Heart left ventricle (tissue), 16 donors: ENCODE data around the gene SLC2A4. TPM values are rescaled to one million over a fixed set of nuclear protein-coding genes. Genes with fewer than 3 reads are reported as not detected.
A peak's percentile ranks its signal among the peaks of the same experiment; 100 is the strongest.

ENCODE experiments used
- ATAC-seq, 4 donors: fragments of 200-7000 bp; cut with Tn5 transposase; one replicate each; pipeline ENCODE4 v1.9.1; 2020 to 2022; ENCODE audit warnings: moderate library complexity in 4 of 4, mild to moderate bottlenecking in 3 of 4, moderate number of reproducible peaks in 1 of 4
- DNase-seq, 5 donors: peaks; one replicate each; pipeline ENCODE4 v3.0.0-alpha.2; 2020
- H3K27ac ChIP-seq, 12 donors: fragments of 200-600 bp; sonication (generic) in 4 of 12; one replicate each; pipeline versions ENCODE4 v1.5.0 to v1.8.0; 2016 to 2022; ENCODE audit warnings: mild to moderate bottlenecking in 2 of 12
- H3K27me3 ChIP-seq, 9 donors: fragments of 200-600 bp; sonication (generic) in 2 of 9; one replicate each; pipeline versions ENCODE4 v1.5.1 to v1.8.0; 2016 to 2022; ENCODE audit warnings: mild to moderate bottlenecking in 3 of 9
- H3K36me3 ChIP-seq, 9 donors: fragments of 200-600 bp; sonication (generic) in 2 of 9; one replicate each; pipeline versions ENCODE4 v1.5.0 to v1.8.0; 2018 to 2022; ENCODE audit warnings: mild to moderate bottlenecking in 2 of 9
- H3K4me1 ChIP-seq, 12 donors: fragments of 200-600 bp; sonication (generic) in 4 of 12; one replicate each; pipeline versions ENCODE4 v1.5.0 to v1.8.0; 2016 to 2022; ENCODE audit warnings: mild to moderate bottlenecking in 3 of 12
- H3K4me3 ChIP-seq, 12 donors: fragments of 200-600 bp; sonication (generic) in 4 of 12; one replicate each; pipeline versions ENCODE4 v1.5.0 to v1.8.0; 2017 to 2022; ENCODE audit warnings: mild to moderate bottlenecking in 9 of 12, moderate library complexity in 4 of 12
- H3K9me3 ChIP-seq, 12 donors: fragments of 200-600 bp; sonication (generic) in 4 of 12; one replicate each; pipeline versions ENCODE4 v1.5.0 to v1.8.0; 2016 to 2022; ENCODE audit warnings: mild to moderate bottlenecking in 1 of 12
- POLR2A ChIP-seq, 2 donors: fragments of 450-650 bp; IDR thresholded peaks; one replicate each; pipeline ENCODE4 v1.6.1; 2017; ENCODE audit warnings: antibody characterized with exemption in 2 of 2, mild to moderate bottlenecking in 2 of 2, moderate library complexity in 2 of 2
- WGBS, 4 donors: extraction: QIAGEN DNeasy Blood & Tissue Kit in 2 of 4; methylation state at CpG; one replicate each; pipeline versions ENCODE4 v1.1.5 to v1.1.7; 2013 to 2018; 5-methylcytosine and 5-hydroxymethylcytosine counted together
- intact Hi-C, 10 donors: fragments of 100-400 bp; cut with DNase I; formaldehyde crosslinking; loops; one replicate each; pipeline versions ENCODE4 v1.11.1 to v1.14.2; 2022
- polyA plus RNA-seq, 2 donors: library from polyadenylated mRNA; stranded (reverse); fragments of 200-250 nt; gene quantifications; one replicate each; pipeline ENCODE4 v1.2.3, GENCODE V29; 2013
- total RNA-seq, 9 donors: library from RNA; depleted of rRNA in 2 of 9; stranded (reverse); fragments of >200 nt in 2 of 9; fragmentation: NEBNext Ultra II Directional in 3 of 9; extraction: Animal tissue kit (Norgen Biotek cat#: 25700) in 3 of 9; gene quantifications; one replicate each; pipeline versions ENCODE4 v1.1.0 to v1.2.4, GENCODE V29; 2016 to 2023
- TF ChIP-seq, protein P1 (sequence below), 12 donors: fragments of 200-600 bp; sonication (generic) in 4 of 12; IDR thresholded peaks; one replicate each; pipeline versions ENCODE4 v1.5.0 to v1.8.0; 2018 to 2022; ENCODE audit warnings: antibody characterized with exemption in 12 of 12, mild to moderate bottlenecking in 5 of 12
- donor health status: ischemic (EF 13 %, LVEDD 7.1; RV severe dilation, severe dysfunction).
- donor health status: healthy with polysubstance abuse.
- donor health status: DM: no; HTN: yes; CAD: no.
- donor health status: DM: no; HTN: no; CAD: no.
- donor health status: ischemic (EF 25% LVEDD 6.9; RV normal size, moderate dysfunction).
- donor health status: ischemic (EF 25% LVEDD 5.7; RV mildly dilated, moderate dysfunction).
- donor health status: healthy.
- donor health status: DM: yes; HTN: yes; CAD: no.
- donor health status: ischemic (EF 35%, LVEDD 5.7; RV mildly dilated, moderate dysfunction).
- donor health status: nonischemic (EF 11% LVEDD 7.7; RV severe dilation, severe dysfunction).
- donor health status: DM: yes; HTN: yes; CAD: no.
- donor health status: PGD.
- donor health status: ischemic (EF 29% LVEDD 5.4; RV normal size, mild dysfunction).
- donor health status: nonischemic (EF 23%, LVEDD 6.1; RV moderate dilation, normal function).

The SLC2A4 gene
- total and polyA plus RNA-seq, 11 donors, result 48.5 to 184 (median 157) TPM

DNA sequence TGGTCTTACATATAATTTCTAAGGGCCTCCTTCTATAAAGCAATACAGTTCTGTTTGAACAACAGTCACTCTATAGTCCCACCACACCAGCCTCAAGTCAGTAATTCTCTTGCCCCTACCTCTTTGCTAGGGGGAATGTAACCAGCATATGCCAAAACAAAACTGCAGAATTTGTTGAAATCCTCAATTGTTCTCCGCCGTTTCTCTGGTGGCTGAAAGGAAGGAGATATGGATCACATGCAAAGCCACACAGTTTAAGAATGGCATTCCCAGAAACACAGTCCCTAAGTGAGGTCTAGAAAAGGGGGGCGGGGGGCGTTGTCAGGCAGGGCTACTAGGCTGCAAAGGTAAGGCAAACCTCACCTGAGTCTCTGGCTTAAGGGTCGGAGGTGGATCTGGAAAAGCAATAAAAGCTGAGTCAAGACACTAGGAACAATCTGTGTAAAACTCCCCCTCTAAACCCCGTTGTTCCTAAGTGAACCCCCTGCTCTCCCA is 44.2 kb upstream of the SLC2A4 start:
- WGBS, 4 donors, result 27 to 29% (median 29%) methylated on average over 6 of the region's 6 CpGs
- peak overlapping the region; percentile 66 to 98 (median 90) for H3K4me3 ChIP-seq
- no peaks in the 10 kb centered on the region for H3K27me3 ChIP-seq
- TF ChIP-seq POLR2A (IDR thresholded peaks at IDR 0.05), result no peak
- TF ChIP-seq, protein P1, sequence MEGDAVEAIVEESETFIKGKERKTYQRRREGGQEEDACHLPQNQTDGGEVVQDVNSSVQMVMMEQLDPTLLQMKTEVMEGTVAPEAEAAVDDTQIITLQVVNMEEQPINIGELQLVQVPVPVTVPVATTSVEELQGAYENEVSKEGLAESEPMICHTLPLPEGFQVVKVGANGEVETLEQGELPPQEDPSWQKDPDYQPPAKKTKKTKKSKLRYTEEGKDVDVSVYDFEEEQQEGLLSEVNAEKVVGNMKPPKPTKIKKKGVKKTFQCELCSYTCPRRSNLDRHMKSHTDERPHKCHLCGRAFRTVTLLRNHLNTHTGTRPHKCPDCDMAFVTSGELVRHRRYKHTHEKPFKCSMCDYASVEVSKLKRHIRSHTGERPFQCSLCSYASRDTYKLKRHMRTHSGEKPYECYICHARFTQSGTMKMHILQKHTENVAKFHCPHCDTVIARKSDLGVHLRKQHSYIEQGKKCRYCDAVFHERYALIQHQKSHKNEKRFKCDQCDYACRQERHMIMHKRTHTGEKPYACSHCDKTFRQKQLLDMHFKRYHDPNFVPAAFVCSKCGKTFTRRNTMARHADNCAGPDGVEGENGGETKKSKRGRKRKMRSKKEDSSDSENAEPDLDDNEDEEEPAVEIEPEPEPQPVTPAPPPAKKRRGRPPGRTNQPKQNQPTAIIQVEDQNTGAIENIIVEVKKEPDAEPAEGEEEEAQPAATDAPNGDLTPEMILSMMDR (IDR thresholded peaks at IDR 0.05), result no peak
- H3K4me1 ChIP-seq, result peaks cover 10 to 64% (median 42%) of the 10 kb centered on the region in 12 donors
- H3K9me3 ChIP-seq, result no peaks in the 10 kb centered on the region
- intact Hi-C loops, result loop anchor here in 3 of 10 donors (2.0 to 10.0 kb wide), 4 partner anchors 17 to 607 kb away; partner anchors contain the start of genes CD68 (in 1 of the 3), POLR2A (in 1 of the 3) and SLC35G6 (in 1 of the 3)
- peaks cover 0 to 38% (median 29%) of the 10 kb centered on the region in 9 donors for H3K36me3 ChIP-seq
- DNase-seq, result no peak
- peak overlapping the region; percentile 57 to 98 (median 94) for H3K27ac ChIP-seq
- no peak for ATAC-seq

DNA sequence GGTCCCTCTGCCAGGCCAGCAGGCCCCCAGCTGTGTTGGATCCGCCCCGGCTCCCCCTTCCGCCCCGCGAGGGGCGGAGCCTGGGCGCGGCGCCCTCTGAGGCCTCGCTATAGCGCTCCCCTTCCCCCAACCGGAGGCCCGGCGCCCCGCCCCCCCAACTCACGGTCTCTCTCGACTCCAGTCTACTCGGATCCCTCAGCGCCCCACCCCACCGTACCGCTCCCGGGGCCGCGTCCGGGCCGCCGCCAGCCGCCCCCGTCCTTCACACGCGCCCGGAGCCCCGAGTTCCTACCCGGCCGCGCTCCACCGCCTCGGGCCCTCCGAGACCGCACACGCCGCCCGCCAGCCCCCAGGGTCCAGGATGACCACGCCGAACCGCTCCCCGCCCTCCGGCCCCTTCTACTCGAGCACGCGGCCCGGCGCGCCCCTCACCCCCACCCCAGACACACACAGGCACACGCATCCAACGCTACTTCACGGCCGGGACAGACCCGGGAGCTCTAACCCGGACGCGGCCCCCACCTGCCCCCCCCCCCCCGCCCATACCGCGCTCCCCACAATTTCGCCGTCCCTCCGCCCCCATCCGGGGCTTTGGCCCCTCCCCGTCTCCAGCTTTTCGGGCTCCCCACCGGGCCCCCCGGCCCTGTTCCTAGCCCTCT is 43.6 kb upstream of the SLC2A4 start:
- ATAC-seq, result peak in 2 of 4 donors; percentile 4 to 17
- DNase-seq, result peak; percentile 86 to 90 (median 87)
- no peaks in the 10 kb centered on the region for H3K27me3 ChIP-seq
- H3K4me1 ChIP-seq, result peaks cover 10 to 58% (median 39%) of the 10 kb centered on the region in 12 donors
- TF ChIP-seq POLR2A (IDR thresholded peaks at IDR 0.05), result no peak
- TF ChIP-seq, protein P1 (IDR thresholded peaks at IDR 0.05), result no peak
- intact Hi-C loops, result loop anchor here in 3 of 10 donors (2.0 to 10.0 kb wide), 4 partner anchors 17 to 607 kb away; partner anchors contain the start of genes CD68 (in 1 of the 3), POLR2A (in 1 of the 3) and SLC35G6 (in 1 of the 3)
- H3K27ac ChIP-seq, result peak overlapping the region; percentile 57 to 98 (median 94)
- WGBS, 4 donors, result 1 to 2% (median 1%) methylated on average over 39 to 70 of the region's 73 CpGs
- H3K36me3 ChIP-seq, result peaks cover 0 to 38% (median 29%) of the 10 kb centered on the region in 9 donors
- H3K9me3 ChIP-seq, result no peaks in the 10 kb centered on the region
- peak overlapping the region; percentile 66 to 98 (median 90) for H3K4me3 ChIP-seq

DNA sequence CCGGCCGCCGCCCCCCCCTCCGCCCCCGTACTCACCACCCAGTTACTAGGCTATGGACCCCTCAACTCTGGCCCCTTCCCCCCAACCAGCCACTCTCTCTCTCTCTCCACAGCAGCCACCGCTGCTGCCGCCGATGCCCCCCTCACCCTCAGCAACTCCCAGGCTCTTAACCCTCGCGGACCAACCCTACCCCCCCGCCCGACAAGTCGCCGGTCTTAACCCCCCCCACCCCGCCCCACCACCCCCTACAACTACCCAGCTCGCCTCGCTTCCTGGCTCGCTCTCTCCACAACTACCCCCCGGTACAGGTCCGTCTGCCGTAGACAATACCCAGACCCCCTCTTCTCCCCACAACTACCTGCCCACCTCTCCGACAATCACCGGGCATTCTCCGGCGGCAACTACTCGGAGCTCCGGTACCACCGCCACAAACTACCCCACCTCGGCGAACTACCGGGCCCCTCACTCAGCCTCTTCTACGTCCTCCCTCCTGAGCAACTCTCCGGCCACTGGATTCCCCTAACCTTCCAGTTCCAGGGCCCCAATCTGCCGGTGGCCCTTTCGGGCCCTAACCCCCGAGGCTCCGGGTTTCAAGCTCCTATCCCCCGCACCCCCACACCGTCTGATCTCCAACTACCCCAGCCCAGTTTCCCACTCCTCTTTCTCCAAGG is 43.0 kb upstream of the SLC2A4 start:
- Histone ChIP-seq H3K9me3 (no peaks in the 10 kb centered on the region), H3K4me1 (peaks cover 5 to 56% (median 37%) of the 10 kb centered on the region in 12 donors), H3K27ac (peak overlapping the region; percentile 81 to 98 (median 94)), H3K27me3 (no peaks in the 10 kb centered on the region), H3K36me3 (peaks cover 0 to 38% (median 29%) of the 10 kb centered on the region in 9 donors), H3K4me3 (peak overlapping the region; percentile 66 to 98 (median 90))
- peak in 1 of 5 donors; percentile 61 for DNase-seq
- ATAC-seq, result no peak
- intact Hi-C loops, result loop anchor here in 3 of 10 donors (1.0 to 10.0 kb wide), 5 partner anchors 14 to 606 kb away; partner anchors contain the start of genes CD68 (in 1 of the 3), EIF5A (in 1 of the 3), ELP5 (in 1 of the 3) and POLR2A (in 1 of the 3)
- WGBS, 4 donors, result 1% methylated on average over 31 to 39 of the region's 39 CpGs
- TF ChIP-seq, protein P1 (IDR thresholded peaks at IDR 0.05), result no peak
- TF ChIP-seq POLR2A (IDR thresholded peaks at IDR 0.05), result no peak
